Measurements from ENCODE around the gene FAM43B.

Gene FAM43B, protein sequence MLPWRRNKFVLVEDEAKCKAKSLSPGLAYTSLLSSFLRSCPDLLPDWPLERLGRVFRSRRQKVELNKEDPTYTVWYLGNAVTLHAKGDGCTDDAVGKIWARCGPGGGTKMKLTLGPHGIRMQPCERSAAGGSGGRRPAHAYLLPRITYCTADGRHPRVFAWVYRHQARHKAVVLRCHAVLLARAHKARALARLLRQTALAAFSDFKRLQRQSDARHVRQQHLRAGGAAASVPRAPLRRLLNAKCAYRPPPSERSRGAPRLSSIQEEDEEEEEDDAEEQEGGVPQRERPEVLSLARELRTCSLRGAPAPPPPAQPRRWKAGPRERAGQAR

GRCh38 chr1:20551945-20552727 lies at the start of gene FAM43B:
TSS of gene FAM43B (plus strand) at chr1:20552573. CDS start at chr1:20552974, 401 bp downstream.
- intact Hi-C loops (cut with DNase I): no loop called here
- peak; percentile 28 to 96 (median 76) for DNase-seq

GRCh38 chr1:20505488-20505887 lies 46.9 kb upstream of the FAM43B start:
- DNase-seq: no peak
- intact Hi-C loops (cut with DNase I): no loop called here

DNA sequence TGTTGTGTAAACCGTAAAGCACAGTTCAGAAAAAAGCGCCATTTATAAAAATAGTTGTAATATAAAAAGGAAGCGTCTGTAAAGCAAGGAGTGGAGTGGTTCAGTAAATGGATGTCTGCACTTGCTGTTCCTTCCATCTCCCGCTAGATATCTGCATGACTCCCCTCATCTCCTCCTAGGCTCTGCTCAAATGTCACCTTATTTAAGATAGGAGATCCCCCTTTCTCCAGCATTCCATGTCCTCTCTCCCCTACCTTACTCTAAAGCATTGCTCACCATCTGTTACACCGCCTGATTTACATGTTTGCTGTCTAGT lies 45.2 kb upstream of the FAM43B start:
- intact Hi-C loops (cut with DNase I): no loop called here

DNA sequence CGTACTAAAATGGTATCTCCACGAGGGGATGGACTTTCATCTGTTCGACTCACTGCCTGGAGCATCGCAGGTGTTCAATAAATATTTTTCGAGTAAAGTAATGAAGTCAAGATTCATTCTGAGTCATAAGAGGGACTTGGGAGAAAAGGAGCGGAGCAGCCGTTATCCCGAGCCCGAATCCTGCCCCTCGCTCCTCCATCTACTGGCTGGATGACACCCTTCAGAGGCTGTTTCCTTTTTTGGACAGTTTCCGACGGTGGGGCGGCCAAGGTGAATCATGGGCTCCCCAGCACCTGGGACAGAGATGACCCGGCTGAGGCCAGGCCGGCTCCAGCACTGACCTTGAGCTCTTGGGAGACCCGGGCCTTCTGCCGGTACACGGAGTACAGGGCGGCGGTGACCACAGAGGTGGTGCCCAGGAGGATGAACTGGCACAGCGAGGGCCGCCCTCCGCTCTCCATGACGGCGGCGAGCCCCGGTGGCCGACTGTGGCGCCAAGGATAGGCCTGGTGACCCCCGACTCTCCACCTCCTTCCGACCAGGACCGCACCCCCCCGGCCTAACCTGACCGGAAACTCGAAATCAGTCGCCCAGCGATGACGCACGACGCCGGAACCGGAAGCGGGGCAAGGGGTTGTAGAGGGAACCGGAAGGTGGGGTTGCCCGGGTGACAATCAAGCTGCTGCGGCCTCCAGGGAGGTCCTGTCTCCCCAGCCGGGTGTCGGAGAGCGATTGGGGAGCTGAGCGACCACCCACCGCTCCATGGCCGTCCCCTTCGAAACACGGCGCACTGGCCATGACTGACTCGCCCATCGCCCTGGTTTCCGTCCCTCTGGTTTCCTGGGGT lies 44.6 kb upstream of the FAM43B start, which contains the start of gene MUL1:
Gene MUL1, minus strand, starts transcription at position 588 of the 847 bp plus-strand sequence. Its CDS starts 127 bp downstream, at position 461.
- peak; percentile 94 to 99 (median 98) for DNase-seq
- intact Hi-C loops (cut with DNase I): no loop called here

More for the DNA sequence above, 45.2 kb upstream of the FAM43B start:
- no peak for DNase-seq

- DNase-seq: peak in 1 of 10 donors; percentile 8
- intact Hi-C loops (cut with DNase I): no loop called here
These were observed 44.0 kb upstream of the FAM43B start for GRCh38 chr1:20508411-20508771.

DNA sequence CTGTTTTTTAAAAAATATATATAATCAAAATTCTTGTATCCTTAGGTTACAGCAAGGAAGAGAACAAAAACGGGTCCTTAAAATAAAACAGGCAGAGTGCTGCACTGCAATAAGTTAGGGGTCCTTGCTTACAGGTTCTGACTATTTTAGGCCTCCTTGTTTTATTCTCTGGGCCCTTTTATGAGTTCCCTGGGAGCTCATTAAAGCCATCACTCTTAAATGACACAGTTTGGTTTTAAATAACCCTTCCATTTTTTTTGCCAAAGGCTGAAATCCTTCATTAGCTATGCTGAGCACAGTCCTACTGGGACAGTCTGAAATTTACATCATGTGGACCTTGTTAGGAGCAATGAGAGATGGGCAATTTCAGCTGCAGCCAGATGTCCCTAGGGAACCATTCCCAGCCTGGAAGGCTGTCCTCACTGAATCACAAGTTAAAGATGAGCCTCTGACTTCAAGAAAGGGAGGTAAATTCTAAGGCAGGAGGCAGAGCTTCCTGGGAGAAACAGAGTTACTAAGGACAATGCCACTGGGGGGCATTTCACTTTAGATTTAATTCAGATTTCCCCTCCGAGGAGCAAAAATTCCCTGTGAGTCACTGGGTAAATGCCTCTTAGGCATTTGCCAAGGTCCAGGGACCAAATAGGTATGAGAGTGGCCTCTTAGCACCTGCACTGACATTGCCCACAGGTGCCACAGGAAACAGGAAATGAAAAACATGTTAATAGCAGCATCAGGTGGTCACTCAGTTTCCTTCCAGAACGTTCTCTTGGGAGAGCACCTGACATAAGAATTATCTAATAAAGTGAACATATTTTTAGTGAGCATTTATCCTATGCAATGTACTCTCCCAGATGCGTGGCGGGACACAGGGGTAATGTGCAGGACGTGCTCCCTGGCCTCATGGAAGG lies 40.6 kb upstream of the FAM43B start:
- DNase-seq: no peak
- intact Hi-C loops (cut with DNase I): no loop called here

DNA sequence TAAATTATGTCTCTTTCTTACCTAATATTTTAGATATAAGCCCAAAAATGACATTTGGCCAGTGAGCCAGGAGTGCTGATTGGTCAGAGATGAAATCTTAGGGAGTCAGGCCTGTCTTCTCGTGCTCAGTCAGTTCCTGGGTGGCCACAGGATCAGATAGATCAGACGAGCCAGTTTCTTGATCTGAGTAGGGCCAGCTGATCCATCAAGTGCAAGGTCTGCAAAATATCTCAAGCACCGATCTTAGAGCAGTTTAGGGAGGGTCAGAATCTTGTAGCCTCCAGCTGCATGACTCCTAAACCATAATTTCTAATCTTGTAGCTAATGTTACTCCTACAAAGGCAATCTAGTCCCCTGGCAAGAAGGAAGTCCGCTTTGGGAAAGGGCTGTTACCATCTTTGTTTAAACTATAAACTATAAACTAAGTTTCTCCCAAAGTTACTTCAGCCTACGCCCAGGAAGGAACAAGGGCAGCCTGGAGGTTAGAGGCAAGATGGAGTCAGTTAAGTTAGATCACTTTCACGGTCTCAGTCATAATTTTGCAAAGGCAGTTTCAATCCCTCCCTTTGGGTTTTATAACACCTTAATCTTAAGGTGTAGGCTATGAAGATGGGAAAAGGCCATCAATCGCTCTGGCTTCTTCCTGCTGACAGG lies 32.6 kb upstream of the FAM43B start:
- peak in 1 of 10 donors; percentile 36 for DNase-seq
- intact Hi-C loops (cut with DNase I): loop anchor here (5.0 kb wide), 1 partner anchor 113 kb away; the partner anchor contains the start of gene PINK1

GRCh38 chr1:20521960-20522861 lies 30.2 kb upstream of the FAM43B start:
- intact Hi-C loops (cut with DNase I): loop anchor here (5.0 kb wide), 1 partner anchor 110 kb away; the partner anchor contains the start of gene PINK1

GRCh38 chr1:20526267-20526666 lies 26.1 kb upstream of the FAM43B start:
- intact Hi-C loops (cut with DNase I): no loop called here
- DNase-seq: no peak

More at GRCh38 chr1:20521960-20522861, 30.2 kb upstream of the FAM43B start:
- peak in 9 of 10 donors; percentile 22 to 92 (median 72) for DNase-seq

- DNase-seq: peak in 1 of 10 donors; percentile 27
- intact Hi-C loops (cut with DNase I): no loop called here
These were observed 24.2 kb upstream of the FAM43B start for GRCh38 chr1:20528221-20528620.

DNA sequence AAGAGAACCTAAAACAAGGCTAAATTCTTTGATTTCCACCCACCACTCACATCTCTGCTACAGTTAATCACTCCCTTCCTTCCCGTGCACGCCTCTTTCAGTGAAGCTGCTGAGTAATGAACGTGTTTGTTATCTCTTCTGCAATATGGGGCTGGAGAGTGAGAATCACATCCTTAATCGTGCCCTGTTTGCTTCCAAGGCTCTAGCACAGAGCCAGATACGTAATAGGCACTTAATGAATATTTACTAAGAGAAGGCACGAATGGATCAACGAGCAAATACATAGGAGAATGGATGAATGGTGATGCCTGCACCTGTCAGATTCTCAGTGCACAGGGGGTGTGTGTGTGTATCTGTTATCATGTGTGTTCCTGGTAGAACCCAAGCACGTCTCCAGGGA lies 22.1 kb upstream of the FAM43B start:
- intact Hi-C loops (cut with DNase I): no loop called here
- DNase-seq: peak in 1 of 10 donors; percentile 14

- intact Hi-C loops (cut with DNase I): no loop called here
- DNase-seq: peak in 1 of 10 donors; percentile 68
These were observed 21.5 kb upstream of the FAM43B start for GRCh38 chr1:20530901-20531300.

DNA sequence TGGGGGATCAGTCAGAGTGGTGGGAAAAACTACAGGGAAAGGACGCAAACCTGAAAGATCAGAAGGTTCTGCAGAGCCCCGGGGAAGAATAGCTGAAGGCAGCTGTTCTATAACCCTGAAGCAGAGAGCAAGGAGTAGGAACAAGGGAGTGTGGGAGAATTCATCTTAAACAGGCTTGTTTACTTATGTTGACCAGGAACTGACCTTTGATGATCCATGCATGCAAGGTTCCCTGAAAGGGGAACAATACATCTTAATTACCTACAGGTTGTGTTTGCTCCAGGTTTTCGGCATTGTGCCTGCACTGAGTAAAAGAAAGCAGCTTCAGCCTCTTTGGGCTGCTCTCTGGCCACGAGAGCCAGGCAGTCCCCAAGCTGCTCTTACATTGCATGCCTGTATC lies 18.7 kb upstream of the FAM43B start:
- intact Hi-C loops (cut with DNase I): no loop called here

GRCh38 chr1:20534659-20535417 lies 17.5 kb upstream of the FAM43B start:
- intact Hi-C loops (cut with DNase I): no loop called here
- peak in 1 of 10 donors; percentile 86 for DNase-seq

More for the DNA sequence above, 18.7 kb upstream of the FAM43B start:
- no peak for DNase-seq

GRCh38 chr1:20538227-20538626 lies 14.1 kb upstream of the FAM43B start:
- DNase-seq: peak in 1 of 10 donors; percentile 3
- intact Hi-C loops (cut with DNase I): no loop called here

DNA sequence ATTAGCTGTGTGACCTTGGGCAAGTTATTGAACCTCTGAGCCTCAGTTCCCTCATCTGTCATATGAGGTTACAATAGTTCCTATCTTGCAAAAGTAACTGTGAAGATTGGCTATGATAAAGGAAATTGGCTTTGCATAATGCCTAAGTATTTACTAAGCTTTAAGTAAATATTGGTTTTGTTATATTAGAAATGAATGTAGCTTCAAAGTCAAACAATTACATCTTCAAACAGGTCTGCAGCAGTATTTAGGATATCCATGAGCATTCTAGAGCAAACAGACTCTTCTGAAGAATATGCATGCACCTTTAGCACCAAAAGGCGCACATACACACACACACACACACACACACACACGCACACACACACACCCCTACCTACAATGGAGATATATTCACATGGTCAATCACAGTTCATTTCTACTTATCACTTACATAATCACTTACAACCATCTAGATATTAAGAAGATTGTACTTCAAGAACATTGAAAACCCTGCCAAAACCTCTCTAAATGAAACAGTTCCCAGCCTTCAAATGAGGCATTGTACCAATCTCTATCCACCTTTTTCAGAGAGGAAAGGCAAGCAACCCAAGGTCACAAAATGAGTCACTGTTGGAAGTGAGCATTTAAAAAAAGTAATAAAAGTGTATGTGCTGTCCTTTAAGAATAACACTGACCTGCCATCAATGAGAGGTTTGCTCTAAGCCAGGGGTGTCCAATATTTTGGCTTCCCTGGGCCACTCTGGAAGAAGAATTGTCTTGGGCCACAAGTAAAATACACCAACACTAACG lies 13.4 kb upstream of the FAM43B start:
- intact Hi-C loops (cut with DNase I): no loop called here
- peak in 1 of 10 donors; percentile 8 for DNase-seq
